Measurements from ENCODE around the gene LDLRAD4.

DNA sequence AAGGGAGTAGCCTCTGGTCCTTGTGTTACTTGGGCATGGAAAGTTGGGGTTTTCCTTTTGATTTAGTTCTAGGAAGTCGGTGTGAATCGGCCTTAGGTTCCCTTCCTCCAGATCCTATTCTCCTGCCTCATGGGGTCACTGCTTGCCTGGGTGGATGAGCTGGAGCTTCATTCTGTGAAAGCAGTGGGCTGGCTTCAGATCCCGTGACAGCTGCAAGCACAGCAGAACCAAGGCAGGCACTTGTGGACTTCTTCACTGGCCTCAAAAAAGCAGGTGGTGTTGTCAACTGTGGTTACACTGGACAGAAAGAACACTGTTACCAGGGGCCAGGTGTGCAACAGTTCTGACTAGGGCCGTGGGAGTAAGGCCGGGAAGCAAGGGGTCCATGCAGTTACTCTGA lies 243.4 kb downstream of the LDLRAD4 start:
- TF ChIP-seq TCF12 (IDR thresholded peaks at IDR 0.05) (no peak), EP300 (IDR thresholded peaks at IDR 0.05; ENCODE audit: borderline replicate concordance in 1 of 2, low read depth in 1 of 2, low read length in 1 of 2) (no peak), RCOR1 (IDR thresholded peaks at IDR 0.05; ENCODE audit: low read length) (no peak), JUND (IDR thresholded peaks at IDR 0.05) (no peak), RFX5 (IDR thresholded peaks at IDR 0.05; ENCODE audit: low read length) (no peak), GABPA (IDR thresholded peaks at IDR 0.05; ENCODE audit: low read depth) (no peak), POLR2AphosphoS5 (IDR thresholded peaks at IDR 0.05; ENCODE audit: low read depth, low read length) (no peak), SMC3 (IDR thresholded peaks at IDR 0.05; ENCODE audit: low read depth, low read length) (no peak)
- TF ChIP-seq, protein P1, sequence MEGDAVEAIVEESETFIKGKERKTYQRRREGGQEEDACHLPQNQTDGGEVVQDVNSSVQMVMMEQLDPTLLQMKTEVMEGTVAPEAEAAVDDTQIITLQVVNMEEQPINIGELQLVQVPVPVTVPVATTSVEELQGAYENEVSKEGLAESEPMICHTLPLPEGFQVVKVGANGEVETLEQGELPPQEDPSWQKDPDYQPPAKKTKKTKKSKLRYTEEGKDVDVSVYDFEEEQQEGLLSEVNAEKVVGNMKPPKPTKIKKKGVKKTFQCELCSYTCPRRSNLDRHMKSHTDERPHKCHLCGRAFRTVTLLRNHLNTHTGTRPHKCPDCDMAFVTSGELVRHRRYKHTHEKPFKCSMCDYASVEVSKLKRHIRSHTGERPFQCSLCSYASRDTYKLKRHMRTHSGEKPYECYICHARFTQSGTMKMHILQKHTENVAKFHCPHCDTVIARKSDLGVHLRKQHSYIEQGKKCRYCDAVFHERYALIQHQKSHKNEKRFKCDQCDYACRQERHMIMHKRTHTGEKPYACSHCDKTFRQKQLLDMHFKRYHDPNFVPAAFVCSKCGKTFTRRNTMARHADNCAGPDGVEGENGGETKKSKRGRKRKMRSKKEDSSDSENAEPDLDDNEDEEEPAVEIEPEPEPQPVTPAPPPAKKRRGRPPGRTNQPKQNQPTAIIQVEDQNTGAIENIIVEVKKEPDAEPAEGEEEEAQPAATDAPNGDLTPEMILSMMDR (IDR thresholded peaks at IDR 0.05) = no peak
- TF ChIP-seq, protein P2, sequence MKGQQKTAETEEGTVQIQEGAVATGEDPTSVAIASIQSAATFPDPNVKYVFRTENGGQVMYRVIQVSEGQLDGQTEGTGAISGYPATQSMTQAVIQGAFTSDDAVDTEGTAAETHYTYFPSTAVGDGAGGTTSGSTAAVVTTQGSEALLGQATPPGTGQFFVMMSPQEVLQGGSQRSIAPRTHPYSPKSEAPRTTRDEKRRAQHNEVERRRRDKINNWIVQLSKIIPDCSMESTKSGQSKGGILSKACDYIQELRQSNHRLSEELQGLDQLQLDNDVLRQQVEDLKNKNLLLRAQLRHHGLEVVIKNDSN (IDR thresholded peaks at IDR 0.05; ENCODE audit: borderline replicate concordance, low read depth) = no peak
- TF ChIP-seq, protein P3, sequence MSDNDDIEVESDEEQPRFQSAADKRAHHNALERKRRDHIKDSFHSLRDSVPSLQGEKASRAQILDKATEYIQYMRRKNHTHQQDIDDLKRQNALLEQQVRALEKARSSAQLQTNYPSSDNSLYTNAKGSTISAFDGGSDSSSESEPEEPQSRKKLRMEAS (IDR thresholded peaks at IDR 0.05; ENCODE audit: low read depth) = no peak

Data from SK-N-SH (cell line).